Measurements from ENCODE around the gene AQR. TPM values are rescaled to one million over a fixed set of nuclear protein-coding genes. Genes with fewer than 3 reads are reported as not detected.

Gene AQR
- total and polyA plus RNA-seq, 7 experiments from 2014 or later: 12.7 to 43.5 (median 39.7) TPM

DNA sequence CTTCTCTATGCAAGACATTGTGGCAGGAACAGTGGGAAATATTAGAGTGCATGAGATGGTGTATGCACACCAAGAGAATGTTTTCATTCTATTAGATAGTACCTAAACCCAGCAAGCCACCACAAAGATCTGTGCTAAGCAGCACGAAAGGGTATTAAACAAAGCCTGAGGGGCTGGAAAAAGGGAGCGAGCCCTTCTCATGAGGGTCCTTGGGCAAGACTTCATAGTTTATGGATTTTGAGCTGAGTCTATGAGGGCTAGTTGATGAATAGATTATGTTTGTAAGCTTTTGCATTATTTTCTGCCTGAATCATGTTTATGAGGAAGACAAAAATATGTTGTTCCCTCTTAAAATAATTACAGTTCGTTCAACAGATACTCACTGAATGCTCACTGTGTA lies 164.8 kb downstream of the AQR start:
- POLR2A ChIA-PET: no interaction called here
- Mint-ChIP-seq H3K27me3 (peaks cover 24 to 54% (median 38%) of the 10 kb centered on the region in 5 donors), H3K4me3 (no peak overlapping the region), H3K27ac (no peak overlapping the region), H3K36me3 (no peaks in the 10 kb centered on the region), H3K9me3 (peaks cover 0 to 18% (median 2%) of the 10 kb centered on the region in 11 donors), H3K4me1 (no peaks in the 10 kb centered on the region)
- DNase-seq (no peak), ATAC-seq (no peak)
- no peaks in the 10 kb centered on the region for H3K4me1 ChIP-seq (ENCODE audit: control insufficient read depth in 2 of 2, insufficient read depth in 2 of 2, low read length in 2 of 2)
- no peak overlapping the region for H3K27ac ChIP-seq (ENCODE audit: low read depth, low read length)
- intact Hi-C loops (cut with micrococcal nuclease): no loop called here
- CTCF ChIA-PET: no interaction called here
- H3K9me3 ChIP-seq (ENCODE audit: control insufficient read depth in 2 of 3, low read length in 3 of 3): no peaks in the 10 kb centered on the region
- no peaks in the 10 kb centered on the region for H3K27me3 ChIP-seq (ENCODE audit: control insufficient read depth in 2 of 2, insufficient read depth in 2 of 2, low read length in 2 of 2)
- H3K4me3 ChIP-seq (ENCODE audit: low read length): no peak overlapping the region
- no peaks in the 10 kb centered on the region for H3K36me3 ChIP-seq (ENCODE audit: control insufficient read depth in 2 of 3, insufficient read depth in 3 of 3, low read length in 3 of 3)

DNA sequence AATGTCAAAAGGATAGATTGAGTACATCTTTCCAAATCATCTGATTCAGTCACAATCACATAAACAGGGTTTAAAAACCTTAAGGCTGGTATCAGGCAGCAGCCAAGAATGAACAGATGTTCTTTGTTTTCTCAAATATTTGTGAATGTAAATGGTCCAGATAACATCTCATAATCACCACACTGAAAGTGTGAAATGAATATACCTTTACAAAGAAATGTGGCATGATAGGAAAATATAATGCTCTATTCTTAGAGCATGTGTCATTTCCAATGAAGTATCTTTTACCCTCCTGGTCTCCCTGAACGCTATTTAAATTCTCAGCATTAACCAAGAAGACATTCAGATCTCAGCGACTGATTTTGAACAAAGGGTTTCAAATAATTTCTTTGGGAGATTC lies 165.4 kb downstream of the AQR start:
- Histone ChIP-seq H3K4me1 (ENCODE audit: control insufficient read depth in 2 of 2, insufficient read depth in 2 of 2, low read length in 2 of 2) (no peaks in the 10 kb centered on the region), H3K27me3 (ENCODE audit: control insufficient read depth in 2 of 2, insufficient read depth in 2 of 2, low read length in 2 of 2) (no peaks in the 10 kb centered on the region), H3K36me3 (ENCODE audit: control insufficient read depth in 2 of 3, insufficient read depth in 3 of 3, low read length in 3 of 3) (no peaks in the 10 kb centered on the region), H3K4me3 (ENCODE audit: low read length) (no peak overlapping the region), H3K9me3 (ENCODE audit: control insufficient read depth in 2 of 3, low read length in 3 of 3) (no peaks in the 10 kb centered on the region), H3K27ac (ENCODE audit: low read depth, low read length) (no peak overlapping the region)
- POLR2A ChIA-PET: no interaction called here
- ATAC-seq (no peak), DNase-seq (no peak)
- H3K4me1 Mint-ChIP-seq: no peaks in the 10 kb centered on the region
- no peak overlapping the region for H3K27ac Mint-ChIP-seq
- peaks cover 0 to 16% (median 2%) of the 10 kb centered on the region in 11 donors for H3K9me3 Mint-ChIP-seq
- no peak overlapping the region for H3K4me3 Mint-ChIP-seq
- H3K27me3 Mint-ChIP-seq: peaks cover 25 to 49% (median 42%) of the 10 kb centered on the region in 5 donors
- CTCF ChIA-PET: no interaction called here
- no peaks in the 10 kb centered on the region for H3K36me3 Mint-ChIP-seq
- intact Hi-C loops (cut with micrococcal nuclease): no loop called here

DNA sequence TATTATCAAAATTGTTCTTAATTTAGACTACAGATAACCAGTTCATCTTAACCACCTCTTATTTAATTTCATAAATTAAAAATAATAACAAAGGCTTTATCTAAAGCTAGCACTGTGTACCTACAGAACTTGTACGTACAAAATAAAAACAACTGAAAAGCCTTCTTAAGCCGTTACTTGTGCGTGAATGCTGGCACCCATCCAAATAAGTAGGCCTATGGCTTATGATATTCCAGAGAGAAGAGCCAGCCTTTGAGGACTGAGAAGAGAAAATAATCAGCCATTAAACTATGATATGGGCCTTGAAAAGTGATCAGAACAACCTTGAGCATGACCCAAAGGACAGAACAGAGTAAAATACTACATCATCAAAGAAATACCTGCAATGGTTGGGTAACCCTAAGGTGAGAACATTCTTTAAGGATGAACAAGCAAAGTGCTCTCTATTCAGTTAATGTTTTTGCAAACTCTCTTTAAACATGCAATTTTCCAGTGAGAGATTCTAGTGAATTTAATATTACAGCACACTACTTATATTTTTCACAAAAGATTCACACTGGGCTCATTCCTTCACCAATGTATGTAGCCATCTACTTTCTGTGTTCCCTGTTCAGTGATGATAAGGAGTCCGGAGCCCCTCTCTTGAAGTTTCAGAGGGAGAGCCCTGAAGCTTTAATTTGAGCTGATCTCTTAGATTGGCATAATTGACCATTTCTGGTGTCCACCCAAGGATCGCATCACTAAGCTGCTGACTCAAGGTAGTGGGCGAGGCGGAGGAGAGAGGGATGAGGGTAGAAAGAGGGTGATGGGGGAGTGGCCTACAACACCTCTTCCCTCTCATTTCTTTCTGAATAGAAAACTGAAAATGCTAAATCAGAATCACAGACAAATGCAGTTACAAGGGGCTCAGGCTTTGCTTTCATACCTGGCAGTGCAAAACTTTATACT lies 166.5 kb downstream of the AQR start:
- no peak overlapping the region for H3K4me3 ChIP-seq (ENCODE audit: low read length)
- H3K9me3 ChIP-seq (ENCODE audit: control insufficient read depth in 2 of 3, low read length in 3 of 3): no peaks in the 10 kb centered on the region
- ChIA-PET CTCF (no interaction called here), POLR2A (no interaction called here)
- H3K27ac Mint-ChIP-seq: no peak overlapping the region
- peaks cover 0 to 13% (median 2%) of the 10 kb centered on the region in 11 donors for H3K9me3 Mint-ChIP-seq
- H3K36me3 ChIP-seq (ENCODE audit: control insufficient read depth in 2 of 3, insufficient read depth in 3 of 3, low read length in 3 of 3): no peaks in the 10 kb centered on the region
- intact Hi-C loops (cut with micrococcal nuclease): no loop called here
- H3K4me3 Mint-ChIP-seq: no peak overlapping the region
- no peak overlapping the region for H3K27ac ChIP-seq (ENCODE audit: low read depth, low read length)
- H3K36me3 Mint-ChIP-seq: no peaks in the 10 kb centered on the region
- H3K4me1 Mint-ChIP-seq: no peaks in the 10 kb centered on the region
- no peaks in the 10 kb centered on the region for H3K4me1 ChIP-seq (ENCODE audit: control insufficient read depth in 2 of 2, insufficient read depth in 2 of 2, low read length in 2 of 2)
- no peak for ATAC-seq
- no peak for DNase-seq
- H3K27me3 ChIP-seq (ENCODE audit: control insufficient read depth in 2 of 2, insufficient read depth in 2 of 2, low read length in 2 of 2): no peaks in the 10 kb centered on the region
- H3K27me3 Mint-ChIP-seq: peaks cover 29 to 42% (median 38%) of the 10 kb centered on the region in 5 donors

DNA sequence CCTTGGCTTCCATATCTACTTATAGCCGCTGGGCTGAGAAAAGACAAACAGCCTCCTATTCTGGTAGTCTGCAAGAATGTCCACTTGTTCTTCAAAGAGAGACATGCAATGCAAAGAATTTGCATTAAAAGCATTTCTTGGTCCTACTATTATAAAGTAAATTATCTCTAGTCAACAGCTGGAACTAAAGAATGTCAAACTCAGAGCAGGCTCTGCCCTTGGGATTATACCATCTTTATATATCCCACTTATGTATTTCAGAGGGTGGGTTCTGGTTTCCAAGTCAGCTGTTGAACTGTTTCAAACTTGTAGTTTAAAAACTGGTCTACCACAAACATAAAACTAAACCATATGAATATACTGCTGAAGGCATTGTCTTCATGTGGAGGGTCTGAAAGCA lies 167.2 kb downstream of the AQR start:
- ChIA-PET POLR2A (no interaction called here), CTCF (no interaction called here)
- Histone ChIP-seq H3K4me1 (ENCODE audit: control insufficient read depth in 2 of 2, insufficient read depth in 2 of 2, low read length in 2 of 2) (no peaks in the 10 kb centered on the region), H3K9me3 (ENCODE audit: control insufficient read depth in 2 of 3, low read length in 3 of 3) (no peaks in the 10 kb centered on the region), H3K4me3 (ENCODE audit: low read length) (no peak overlapping the region), H3K27ac (ENCODE audit: low read depth, low read length) (no peak overlapping the region), H3K36me3 (ENCODE audit: control insufficient read depth in 2 of 3, insufficient read depth in 3 of 3, low read length in 3 of 3) (no peaks in the 10 kb centered on the region), H3K27me3 (ENCODE audit: control insufficient read depth in 2 of 2, insufficient read depth in 2 of 2, low read length in 2 of 2) (no peaks in the 10 kb centered on the region)
- Mint-ChIP-seq H3K4me3 (no peak overlapping the region), H3K4me1 (no peaks in the 10 kb centered on the region), H3K36me3 (no peaks in the 10 kb centered on the region), H3K27ac (no peak overlapping the region), H3K27me3 (peaks cover 33 to 49% (median 40%) of the 10 kb centered on the region in 5 donors), H3K9me3 (peaks cover 0 to 10% (median 2%) of the 10 kb centered on the region in 11 donors)
- ATAC-seq (no peak), DNase-seq (no peak)
- intact Hi-C loops (cut with micrococcal nuclease): no loop called here

Other genes starting within 250 kb of the AQR start
- not detected for gene GJD2, start 214.7 kb downstream of the AQR start, total RNA-seq
- not detected for gene GJD2, start 214.7 kb downstream of the AQR start, polyA plus RNA-seq
- not detected for gene ACTC1, start 174.2 kb downstream of the AQR start, total RNA-seq
- not detected for gene ACTC1, start 174.2 kb downstream of the AQR start, polyA plus RNA-seq
- 10 to 100 TPM; 32.5 to 69.9 (median 50.2) TPM for gene ZNF770, start 18.5 kb upstream of the AQR start, total RNA-seq
- 100 to 1,000 TPM; 119 to 146 TPM for gene ZNF770, start 18.5 kb upstream of the AQR start, polyA plus RNA-seq
- not detected for gene NANOGP8, start 115.6 kb upstream of the AQR start, total RNA-seq
- not detected for gene NANOGP8, start 115.6 kb upstream of the AQR start, polyA plus RNA-seq

All from naive thymus-derived CD4-positive, alpha-beta T cell (primary cell).